Measurements from ENCODE around the gene TFEB. TPM values are rescaled to one million over a fixed set of nuclear protein-coding genes. Genes with fewer than 3 reads are reported as not detected.

The TFEB gene
- polyA plus RNA-seq, 1 donor from 2014 or later = 196 TPM

Other genes starting within 250 kb of the TFEB start
- gene FOXP4, start 189.2 kb downstream of the TFEB start, polyA plus RNA-seq = 2.6 TPM
- gene MDFI, start 97.1 kb downstream of the TFEB start, polyA plus RNA-seq = not detected
- gene PGC, start 11.8 kb upstream of the TFEB start, polyA plus RNA-seq = not detected
- gene FRS3, start 44.3 kb upstream of the TFEB start, polyA plus RNA-seq = 2.9 TPM
- gene PRICKLE4, start 45.2 kb upstream of the TFEB start, polyA plus RNA-seq = not detected
- 387 TPM for gene TOMM6, start 52.1 kb upstream of the TFEB start, polyA plus RNA-seq
- gene USP49, start 159.8 kb upstream of the TFEB start, polyA plus RNA-seq = 1.5 TPM
- gene MED20, start 185.5 kb upstream of the TFEB start, polyA plus RNA-seq = 9.8 TPM
- 9.6 TPM for gene BYSL, start 185.9 kb upstream of the TFEB start, polyA plus RNA-seq
- gene CCND3, start 206.2 kb upstream of the TFEB start, polyA plus RNA-seq = 309 TPM

Data from IgD-negative memory B cell (primary cell).